Hepatocyte (in vitro differentiated cells): ENCODE data around the gene DSCAM.

Experiments
- EZH2phosphoT487 ChIP-seq: fragments of 200-600 bp; sonication (generic); IDR thresholded peaks from one replicate; pipeline ENCODE4 v1.6.1; 2018; ENCODE audit warnings: antibody characterized with exemption, mild to moderate bottlenecking, low read depth, moderate library complexity; ENCODE audit not compliant: unreplicated experiment, severe bottlenecking
- TF ChIP-seq, protein P1 (sequence below): fragments of 200-600 bp; sonication (generic); IDR thresholded peaks from 2 replicates; pipeline ENCODE4 v1.5.1; 2016; ENCODE audit warnings: antibody characterized with exemption, mild to moderate bottlenecking; ENCODE audit not compliant: poor library complexity

DNA sequence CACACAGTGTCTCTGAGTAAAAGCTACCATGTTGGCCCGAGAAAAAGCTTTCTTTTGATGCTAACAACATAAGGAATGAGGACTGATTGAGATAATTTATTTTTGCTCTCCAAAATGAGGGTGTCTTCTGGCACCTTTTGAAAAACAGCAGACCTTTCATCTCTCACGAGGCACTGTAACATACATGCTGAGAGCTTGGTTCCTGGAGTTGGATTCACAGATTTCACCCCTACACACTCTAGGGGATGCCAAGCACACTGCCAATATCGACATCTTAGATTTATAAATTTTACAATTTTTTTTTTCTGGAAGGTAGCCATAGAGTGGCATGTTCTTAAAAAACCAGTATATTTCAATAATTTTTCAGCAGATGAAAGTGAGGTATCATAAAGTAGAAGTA lies 408.3 kb downstream of the DSCAM start:
- TF ChIP-seq, protein P1, sequence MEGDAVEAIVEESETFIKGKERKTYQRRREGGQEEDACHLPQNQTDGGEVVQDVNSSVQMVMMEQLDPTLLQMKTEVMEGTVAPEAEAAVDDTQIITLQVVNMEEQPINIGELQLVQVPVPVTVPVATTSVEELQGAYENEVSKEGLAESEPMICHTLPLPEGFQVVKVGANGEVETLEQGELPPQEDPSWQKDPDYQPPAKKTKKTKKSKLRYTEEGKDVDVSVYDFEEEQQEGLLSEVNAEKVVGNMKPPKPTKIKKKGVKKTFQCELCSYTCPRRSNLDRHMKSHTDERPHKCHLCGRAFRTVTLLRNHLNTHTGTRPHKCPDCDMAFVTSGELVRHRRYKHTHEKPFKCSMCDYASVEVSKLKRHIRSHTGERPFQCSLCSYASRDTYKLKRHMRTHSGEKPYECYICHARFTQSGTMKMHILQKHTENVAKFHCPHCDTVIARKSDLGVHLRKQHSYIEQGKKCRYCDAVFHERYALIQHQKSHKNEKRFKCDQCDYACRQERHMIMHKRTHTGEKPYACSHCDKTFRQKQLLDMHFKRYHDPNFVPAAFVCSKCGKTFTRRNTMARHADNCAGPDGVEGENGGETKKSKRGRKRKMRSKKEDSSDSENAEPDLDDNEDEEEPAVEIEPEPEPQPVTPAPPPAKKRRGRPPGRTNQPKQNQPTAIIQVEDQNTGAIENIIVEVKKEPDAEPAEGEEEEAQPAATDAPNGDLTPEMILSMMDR: no peak
- no peak for TF ChIP-seq EZH2phosphoT487
